H1 (cell line): ENCODE data around the gene ST8SIA5. TPM values are rescaled to one million over a fixed set of nuclear protein-coding genes. Genes with fewer than 3 reads are reported as not detected.

Experiments
- CTCF ChIA-PET: fragments of 300-600 bp; sonication (Branson Sonifier 250); formaldehyde crosslinking; loops from one replicate; lab custom pipeline; 2021; ENCODE audit not compliant: partially characterized antibody; lab: Charles Lee
- POLR2A ChIA-PET: fragments of 300-600 bp; sonication (Branson Sonifier 250); formaldehyde crosslinking; loops from one replicate; lab custom pipeline; 2021; ENCODE audit warnings: inconsistent platforms; ENCODE audit not compliant: partially characterized antibody; lab: Charles Lee
- DNase-seq, 2 experiments: peaks; one replicate each; pipeline versions ENCODE4 v3.0.0 to v3.0.0-alpha.2; 2010 to 2022; ENCODE audit warnings: low spot score in 2 of 2, low read depth in 1 of 2, mixed read lengths in 1 of 2
- FAIRE-seq: peaks from 2 replicates; lab custom pipeline; 2011; peaks lifted over from hg19 to GRCh38; lab: Jason Lieb, UNC
- H2AFZ ChIP-seq: 2 replicates; pipeline ENCODE4 v1.8.1; 2012; ENCODE audit warnings: low read length, inconsistent platforms
- H2AK5ac ChIP-seq: 2 replicates; pipeline ENCODE4 v1.6.1; 2013; ENCODE audit warnings: low read depth, low read length
- H2BK120ac ChIP-seq: replicated peaks from 2 replicates; pipeline ENCODE3; 2013; ENCODE audit warnings: low read depth, low read length, inconsistent platforms
- H2BK12ac ChIP-seq: 2 replicates; pipeline ENCODE4 v1.6.1; 2013; ENCODE audit warnings: low read depth, low read length
- H2BK15ac ChIP-seq: 2 replicates; pipeline ENCODE4 v1.6.1; 2013; ENCODE audit warnings: low read length
- H2BK20ac ChIP-seq: 2 replicates; pipeline ENCODE4 v1.6.1; 2013; ENCODE audit warnings: low read length
- H2BK5ac ChIP-seq: 2 replicates; pipeline ENCODE4 v1.6.1; 2013; ENCODE audit warnings: low read depth, low read length
- H3K14ac ChIP-seq: 2 replicates; pipeline ENCODE4 v1.6.1; 2013; ENCODE audit warnings: inconsistent platforms; ENCODE audit not compliant: insufficient read length
- H3K18ac ChIP-seq: 2 replicates; pipeline ENCODE4 v1.6.1; 2013; ENCODE audit warnings: low read length; ENCODE audit errors: extremely low read depth
- H3K23ac ChIP-seq: 2 replicates; pipeline ENCODE4 v1.6.1; 2013; ENCODE audit warnings: inconsistent platforms; ENCODE audit not compliant: insufficient read length
- H3K23me2 ChIP-seq: 2 replicates; pipeline ENCODE4 v1.6.1; 2013; ENCODE audit warnings: low read depth, low read length
- H3K27ac ChIP-seq: 2 replicates; pipeline ENCODE4 v1.6.1; 2011; ENCODE audit warnings: low read depth, low read length, inconsistent platforms
- H3K27me3 ChIP-seq, 4 experiments: replicated peaks in 1 of 4; 1 replicate in 1 of 4; 2 replicates in 3 of 4; pipeline versions ENCODE4 v1.6.1 to v1.8.1; 2011 to 2013; ENCODE audit warnings: low read length in 3 of 4, mild to moderate bottlenecking in 3 of 4, inconsistent platforms in 2 of 4, mixed read lengths in 2 of 4, moderate library complexity in 1 of 4; ENCODE audit not compliant: control insufficient read depth in 3 of 4, insufficient read depth in 3 of 4; ENCODE audit errors: extremely low read depth in 1 of 4
- H3K36me3 ChIP-seq, 4 experiments: 2 replicates each; pipeline versions ENCODE4 v1.6.1 to v1.8.1; 2011 to 2013; ENCODE audit warnings: mild to moderate bottlenecking in 4 of 4, low read length in 3 of 4, moderate library complexity in 2 of 4, control low read depth in 1 of 4, inconsistent platforms in 1 of 4; ENCODE audit not compliant: insufficient read depth in 4 of 4, control insufficient read depth in 2 of 4
- H3K4ac ChIP-seq: replicated peaks from 2 replicates; pipeline ENCODE3; 2013; ENCODE audit warnings: low read length, low read depth, mixed read lengths, inconsistent platforms; ENCODE audit not compliant: insufficient read length
- H3K4me1 ChIP-seq, 4 experiments: replicated peaks in 1 of 4; 1 replicate in 1 of 4; 2 replicates in 3 of 4; pipeline versions ENCODE4 v1.6.1 to v1.8.1; 2011 to 2013; ENCODE audit warnings: low read length in 3 of 4, inconsistent platforms in 2 of 4, mixed read lengths in 1 of 4; ENCODE audit not compliant: insufficient read depth in 4 of 4, control insufficient read depth in 3 of 4
- H3K4me2 ChIP-seq, 2 experiments: 2 replicates each; pipeline versions ENCODE4 v1.6.1 to v1.8.1; 2011 to 2013; ENCODE audit warnings: low read depth in 2 of 2, low read length in 2 of 2, control low read depth in 1 of 2, inconsistent platforms in 1 of 2, mild to moderate bottlenecking in 1 of 2; ENCODE audit not compliant: insufficient read depth in 1 of 2
- H3K4me3 ChIP-seq, 4 experiments: fragments of 200-600, 300-600 bp in 1 of 4; sonication (generic), shearing (Covaris generic), sonication (Bioruptor Twin) in 1 of 4; 2 replicates each; pipeline versions ENCODE4 v1.5.1 to v1.8.1; 2011 to 2016; ENCODE audit warnings: low read length in 4 of 4, low read depth in 3 of 4, control low read depth in 2 of 4, inconsistent platforms in 2 of 4, mild to moderate bottlenecking in 2 of 4, mixed read lengths in 1 of 4, moderate library complexity in 1 of 4; ENCODE audit not compliant: insufficient read depth in 2 of 4; ENCODE audit errors: extremely low read depth in 1 of 4
- H3K56ac ChIP-seq: replicated peaks from 2 replicates; pipeline ENCODE3; 2013; ENCODE audit warnings: low read depth, mild to moderate bottlenecking, mixed read lengths, low read length, inconsistent platforms; ENCODE audit not compliant: insufficient read length
- H3K79me1 ChIP-seq: 2 replicates; pipeline ENCODE4 v1.6.1; 2013; ENCODE audit warnings: low read depth, low read length, control low read depth
- H3K79me2 ChIP-seq, 2 experiments: 2 replicates each; pipeline versions ENCODE4 v1.6.1 to v1.8.1; 2012 to 2013; ENCODE audit warnings: low read length in 2 of 2, mild to moderate bottlenecking in 2 of 2, inconsistent platforms in 1 of 2; ENCODE audit not compliant: insufficient read depth in 2 of 2, control insufficient read depth in 1 of 2
- H3K9ac ChIP-seq, 4 experiments: replicated peaks in 1 of 4; 1 replicate in 1 of 4; 2 replicates in 3 of 4; pipeline versions ENCODE4 v1.6.1 to v1.8.1; 2011 to 2013; ENCODE audit warnings: low read depth in 3 of 4, low read length in 3 of 4, control low read depth in 2 of 4, mild to moderate bottlenecking in 2 of 4, moderate library complexity in 2 of 4, inconsistent platforms in 1 of 4; ENCODE audit errors: extremely low read depth in 1 of 4
- H3K9me3 ChIP-seq, 2 experiments: 2 replicates each; pipeline versions ENCODE4 v1.6.1 to v1.8.1; 2012 to 2013; ENCODE audit warnings: mild to moderate bottlenecking in 2 of 2, moderate library complexity in 2 of 2, control low read depth in 1 of 2, inconsistent platforms in 1 of 2, low read depth in 1 of 2, low read length in 1 of 2, mixed read lengths in 1 of 2; ENCODE audit not compliant: insufficient read depth in 2 of 2
- H4K20me1 ChIP-seq, 2 experiments: replicated peaks in 1 of 2; 2 replicates each; pipeline versions ENCODE3 to v1.8.1; 2011 to 2013; ENCODE audit warnings: inconsistent platforms in 2 of 2, low read length in 2 of 2, mild to moderate bottlenecking in 1 of 2; ENCODE audit not compliant: insufficient read depth in 2 of 2, control insufficient read depth in 1 of 2
- H4K5ac ChIP-seq: 2 replicates; pipeline ENCODE4 v1.6.1; 2013; ENCODE audit warnings: low read length, low read depth, mixed read lengths, inconsistent platforms; ENCODE audit not compliant: insufficient read length
- H4K8ac ChIP-seq: 2 replicates; pipeline ENCODE4 v1.8.0; 2013; ENCODE audit warnings: mild to moderate bottlenecking, moderate library complexity, low read length, inconsistent platforms; ENCODE audit not compliant: insufficient read depth; ENCODE audit errors: extremely low read depth
- H4K91ac ChIP-seq: replicated peaks from 2 replicates; pipeline ENCODE3; 2013; ENCODE audit warnings: low read length, mixed read lengths, inconsistent platforms; ENCODE audit not compliant: insufficient read length
- CHD2 ChIP-seq: IDR thresholded peaks from 2 replicates; pipeline ENCODE4 v1.6.1; 2012; ENCODE audit warnings: low read length, improper control_type of control experiment
- HDAC2 ChIP-seq, 2 experiments: fragments of 300-600 bp in 1 of 2; sonication (generic) in 1 of 2; IDR thresholded peaks; 2 replicates each; pipeline ENCODE4 v1.6.1; 2011 to 2012; ENCODE audit warnings: low read depth in 2 of 2, low read length in 2 of 2, mild to moderate bottlenecking in 2 of 2, moderate library complexity in 2 of 2, borderline replicate concordance in 1 of 2, inconsistent platforms in 1 of 2
- NRF1 ChIP-seq: IDR thresholded peaks from 2 replicates; pipeline ENCODE4 v1.6.1; 2011; ENCODE audit warnings: mild to moderate bottlenecking, low read depth, low read length, improper control_type of control experiment
- RAD21 ChIP-seq, 2 experiments: IDR thresholded peaks in 1 of 2; conservative IDR thresholded peaks in 1 of 2; 2 replicates each; pipeline ENCODE4 v1.6.1; 2011; ENCODE audit warnings: low read depth in 2 of 2, low read length in 2 of 2, improper control_type of control experiment in 1 of 2, inconsistent platforms in 1 of 2, mild to moderate bottlenecking in 1 of 2, moderate library complexity in 1 of 2
- SIN3A ChIP-seq, 2 experiments: IDR thresholded peaks in 1 of 2; conservative IDR thresholded peaks in 1 of 2; 2 replicates each; pipeline ENCODE4 v1.6.1; 2011 to 2012; ENCODE audit warnings: low read length in 2 of 2, improper control_type of control experiment in 1 of 2, low read depth in 1 of 2, mild to moderate bottlenecking in 1 of 2
- SP1 ChIP-seq: IDR thresholded peaks from 2 replicates; pipeline ENCODE4 v1.6.1; 2011; ENCODE audit warnings: low read depth, low read length
- SP4 ChIP-seq: IDR thresholded peaks from 2 replicates; pipeline ENCODE4 v1.6.1; 2012; ENCODE audit warnings: low read length, inconsistent platforms
- SUZ12 ChIP-seq: fragments of 200-600 bp; sonication (generic); IDR thresholded peaks from 2 replicates; pipeline ENCODE4 v1.6.1; 2012; ENCODE audit warnings: mild to moderate bottlenecking, inconsistent platforms, low read length, moderate library complexity, mixed read lengths
- TAF1 ChIP-seq: IDR thresholded peaks from 2 replicates; pipeline ENCODE4 v1.6.1; 2011; ENCODE audit warnings: mild to moderate bottlenecking, low read depth, low read length
- TBP ChIP-seq: IDR thresholded peaks from 2 replicates; pipeline ENCODE4 v1.6.1; 2011; ENCODE audit warnings: low read depth, low read length, improper control_type of control experiment
- YY1 ChIP-seq: IDR thresholded peaks from 2 replicates; pipeline ENCODE4 v1.6.1; 2011; ENCODE audit warnings: low read depth, mild to moderate bottlenecking, low read length
- ZNF274 ChIP-seq: IDR thresholded peaks from 2 replicates; pipeline ENCODE4 v1.7.0; 2012; ENCODE audit warnings: low read length, borderline replicate concordance; ENCODE audit errors: extremely low read depth
- WGBS, 2 experiments: shearing (Covaris generic) in 1 of 2; methylation state at CpG; one replicate each; pipeline versions ENCODE4 v1.1.6 to v1.1.7; 2013 to 2015; ENCODE audit warnings: low lambda C conversion rate in 2 of 2, mixed read lengths in 2 of 2, inconsistent platforms in 1 of 2, low coverage in 1 of 2, missing lambda C conversion rate in 1 of 2; ENCODE audit not compliant: insufficient replicate concordance in 2 of 2, insufficient coverage in 1 of 2, insufficient read length in 1 of 2; ENCODE audit errors: extremely low coverage in 1 of 2, missing lambda C conversion rate in 1 of 2; 5-methylcytosine and 5-hydroxymethylcytosine counted together
- polyA plus RNA-seq, 7 experiments: library from polyadenylated mRNA; depleted of rRNA in 3 of 7; stranded (reverse) in 5 of 7; unstranded in 2 of 7; fragments of >200 nt in 5 of 7; fragments of 200-250 nt in 2 of 7; gene quantifications; 1 replicate in 5 of 7; 2 replicates in 1 of 7; 4 replicates in 1 of 7; pipeline versions ENCODE4 v1.2.1 to v1.2.3, GENCODE V29; 2011 to 2013; ENCODE audit warnings: missing spikeins in 2 of 7, mixed read lengths in 2 of 7
- total RNA-seq: library from RNA; stranded (reverse); fragmentation: NEBNext Ultra II Directional; extraction: Animal tissue kit (Norgen Biotek cat#: 25700); gene quantifications from 2 replicates; pipeline ENCODE4 v1.2.1, GENCODE V29; 2021

ST8SIA5 gene
- total and polyA plus RNA-seq, 2 of the 8 experiments (the other 6 are each of a cell fraction or from before 2014, with no cell fraction given): 2.4 to 6.3 TPM

DNA sequence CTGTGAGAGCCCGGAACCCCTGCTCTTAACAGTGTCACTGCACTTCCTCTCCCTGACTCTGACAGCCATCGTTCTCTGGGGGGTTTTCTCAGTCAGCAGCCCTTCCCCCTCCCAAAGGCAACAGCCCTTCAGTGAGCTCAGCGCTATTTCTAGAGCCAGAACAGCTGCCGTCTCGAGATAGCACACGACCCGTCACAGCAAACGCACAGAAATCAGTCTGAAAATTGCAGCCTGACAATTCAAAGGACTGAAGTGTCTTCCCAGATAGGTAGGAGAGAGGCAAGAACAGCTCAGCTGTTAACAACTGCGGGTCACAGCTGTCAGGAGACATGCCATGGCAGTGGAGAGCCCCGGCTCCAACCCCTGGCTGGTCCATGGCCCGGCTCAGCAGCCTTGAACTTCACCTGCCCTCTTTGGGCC lies 45.4 kb downstream of the ST8SIA5 start:
- H3K23ac ChIP-seq: no peak overlapping the region
- DNase-seq (no peak), FAIRE-seq (no peak)
- ChIA-PET CTCF (interaction anchor here (0.7 to 1.8 kb wide), 12 partner anchors 9 to 528 kb away, joined by 3 to 8 read pairs (median 3); no protein-coding TSS in a partner anchor), POLR2A (no interaction called here)
- H2AFZ ChIP-seq: no peak overlapping the region
- H3K56ac ChIP-seq: no peak overlapping the region
- no peaks in the 10 kb centered on the region for H3K79me1 ChIP-seq
- H3K9me3 ChIP-seq: no peaks in the 10 kb centered on the region
- WGBS, 2 experiments: 72% methylated on average over 11 of the region's 11 CpGs; no CpG with 5 or more reads in 1 of the 2 experiments
- H2AK5ac ChIP-seq: no peak overlapping the region
- no peak overlapping the region for H3K4me3 ChIP-seq
- no peaks in the 10 kb centered on the region for H3K79me2 ChIP-seq
- H3K9ac ChIP-seq: no peak overlapping the region
- H3K18ac ChIP-seq: no peak overlapping the region
- H3K4me2 ChIP-seq: no peak overlapping the region
- H4K91ac ChIP-seq: no peak overlapping the region
- H3K27me3 ChIP-seq: no peaks in the 10 kb centered on the region
- H3K36me3 ChIP-seq: no peaks in the 10 kb centered on the region
- no peaks in the 10 kb centered on the region for H3K23me2 ChIP-seq
- no peaks in the 10 kb centered on the region for H4K20me1 ChIP-seq
- no peak for TF ChIP-seq SP4
- TF ChIP-seq ZNF274: no peak
- no peak for TF ChIP-seq YY1
- TF ChIP-seq NRF1: no peak
- no peak for TF ChIP-seq TBP
- no peak for TF ChIP-seq SP1
- TF ChIP-seq CHD2: no peak
- TF ChIP-seq SUZ12: no peak
- no peak for TF ChIP-seq RAD21 (IDR thresholded peaks at IDR 0.05 in 1 of 2, conservative IDR thresholded peaks at IDR 0.05 in 1 of 2; ENCODE audit: low read depth in 2 of 2, low read length in 2 of 2)
- TF ChIP-seq HDAC2 (IDR thresholded peaks at IDR 0.05; ENCODE audit: borderline replicate concordance in 1 of 2, low read depth in 2 of 2, low read length in 2 of 2): no peak
- TF ChIP-seq TAF1: no peak
- TF ChIP-seq SIN3A (conservative IDR thresholded peaks at IDR 0.05 in 1 of 2, IDR thresholded peaks at IDR 0.05 in 1 of 2; ENCODE audit: low read depth in 1 of 2, low read length in 2 of 2): no peak
- H3K14ac ChIP-seq: no peak overlapping the region
- no peak overlapping the region for H2BK20ac ChIP-seq
- no peak overlapping the region for H2BK5ac ChIP-seq
- H3K4ac ChIP-seq: no peak overlapping the region
- H2BK120ac ChIP-seq: no peak overlapping the region
- no peak overlapping the region for H4K5ac ChIP-seq
- H2BK15ac ChIP-seq: no peak overlapping the region
- H3K4me1 ChIP-seq: peaks cover 0 to 6% (median 2%) of the 10 kb centered on the region in 4 experiments; a peak in 3 of 7 replicates
- H3K27ac ChIP-seq: no peak overlapping the region
- H2BK12ac ChIP-seq: no peak overlapping the region
- H4K8ac ChIP-seq: no peak overlapping the region
